Esophagus muscularis mucosa (tissue), 4 donors: ENCODE measurements around the gene CCDC167. TPM values are rescaled to one million over a fixed set of nuclear protein-coding genes. Genes with fewer than 3 reads are reported as not detected.

ENCODE experiments used
- DNase-seq: peaks from one replicate; pipeline ENCODE4 v3.0.0-alpha.2; 2017; ENCODE audit errors: extremely low spot score
- H3K27ac ChIP-seq, 4 donors: fragments of 200-600 bp; sonication (generic); replicated peaks in 1 of 4; 1 replicate in 3 of 4; 2 replicates in 1 of 4; pipeline ENCODE4 v1.5.1; 2016 to 2019; ENCODE audit warnings: mild to moderate bottlenecking in 1 of 4
- H3K27me3 ChIP-seq, 4 donors: fragments of 200-600 bp; sonication (generic); one replicate each; pipeline versions ENCODE4 v1.5.1 to v1.6.0; 2016 to 2019
- H3K36me3 ChIP-seq, 4 donors: fragments of 200-600 bp; sonication (generic); one replicate each; pipeline ENCODE4 v1.5.1; 2016 to 2019
- H3K4me1 ChIP-seq, 4 donors: fragments of 200-600 bp; sonication (generic); one replicate each; pipeline ENCODE4 v1.5.1; 2016 to 2019
- H3K4me3 ChIP-seq, 4 donors: fragments of 200-600 bp; sonication (generic); 1 replicate in 2 of 4; 2 replicates in 2 of 4; pipeline ENCODE4 v1.5.1; 2016 to 2019; ENCODE audit warnings: mild to moderate bottlenecking in 4 of 4, moderate library complexity in 1 of 4
- H3K9me3 ChIP-seq, 4 donors: fragments of 200-600 bp; sonication (generic); 1 replicate in 3 of 4; 2 replicates in 1 of 4; pipeline ENCODE4 v1.5.1; 2016 to 2019
- CTCF ChIP-seq, 3 experiments: fragments of 200-600 bp in 2 of 3; fragments of 450-650 bp in 1 of 3; sonication (generic) in 2 of 3; IDR thresholded peaks; one replicate each; pipeline ENCODE4 v1.5.1; 2017 to 2019; ENCODE audit warnings: antibody characterized with exemption in 3 of 3, mild to moderate bottlenecking in 2 of 3, moderate library complexity in 1 of 3
- EP300 ChIP-seq: sonication (generic); formaldehyde crosslinking; IDR thresholded peaks from one replicate; pipeline ENCODE4 v1.6.1; 2017; ENCODE audit warnings: antibody characterized with exemption
- POLR2A ChIP-seq: fragments of 450-650 bp; IDR thresholded peaks from one replicate; pipeline ENCODE4 v1.6.1; 2017; ENCODE audit warnings: antibody characterized with exemption, moderate library complexity, mild to moderate bottlenecking, low read depth
- POLR2AphosphoS5 ChIP-seq, 2 donors: sonication (generic); formaldehyde crosslinking; IDR thresholded peaks; one replicate each; pipeline ENCODE4 v1.6.1; 2017; ENCODE audit warnings: antibody characterized with exemption in 2 of 2
- WGBS: methylation state at CpG from one replicate; pipeline ENCODE4 v1.1.5; 2018; 5-methylcytosine and 5-hydroxymethylcytosine counted together
- intact Hi-C: fragments of 100-400 bp; cut with DNase I; formaldehyde crosslinking; loops from one replicate; pipeline ENCODE4 v1.15.1; 2023
- total RNA-seq, 4 donors: library from RNA; depleted of rRNA; stranded (reverse); fragments of >200 nt; gene quantifications; one replicate each; pipeline versions ENCODE4 v1.1.0 to v1.2.1, GENCODE V29; 2016

The CCDC167 gene
- total RNA-seq, 4 donors from 2014 or later: 11.1 to 19.1 (median 16.3) TPM

GRCh38 chr6:37490536-37491170 lies 9.0 kb downstream of the CCDC167 start:
- Histone ChIP-seq H3K9me3 (no peaks in the 10 kb centered on the region), H3K4me1 (peaks cover 18 to 35% (median 28%) of the 10 kb centered on the region in 4 donors), H3K36me3 (peaks cover 0 to 15% (median 0%) of the 10 kb centered on the region in 4 donors), H3K27me3 (no peaks in the 10 kb centered on the region), H3K27ac (no peak overlapping the region), H3K4me3 (no peak overlapping the region)
- DNase-seq: no peak
- intact Hi-C loops: loop anchor here (5.0 kb wide), 1 partner anchor 77 kb away; no protein-coding TSS in a partner anchor
- TF ChIP-seq POLR2AphosphoS5 (IDR thresholded peaks at IDR 0.05) (no peak), EP300 (no peak), CTCF (IDR thresholded peaks at IDR 0.05) (no peak), POLR2A (no peak)
- 81% methylated on average over 5 of the region's 9 CpGs for WGBS

- DNase-seq: no peak
- WGBS: 54% methylated on average over 10 of the region's 10 CpGs
- intact Hi-C loops: loop anchor here (5.0 kb wide), 1 partner anchor 77 kb away; no protein-coding TSS in a partner anchor
- Histone ChIP-seq H3K9me3 (no peaks in the 10 kb centered on the region), H3K36me3 (peaks cover 0 to 24% (median under 1%) of the 10 kb centered on the region in 4 donors), H3K4me3 (no peak overlapping the region), H3K27me3 (no peaks in the 10 kb centered on the region), H3K4me1 (peaks cover 18 to 35% (median 28%) of the 10 kb centered on the region in 4 donors), H3K27ac (no peak overlapping the region)
- TF ChIP-seq CTCF (IDR thresholded peaks at IDR 0.05): no peak
- TF ChIP-seq POLR2A: no peak
- no peak for TF ChIP-seq EP300
- no peak for TF ChIP-seq POLR2AphosphoS5 (IDR thresholded peaks at IDR 0.05)
These were observed 9.9 kb downstream of the CCDC167 start for GRCh38 chr6:37489697-37490336.

GRCh38 chr6:37488476-37488875 lies 11.2 kb downstream of the CCDC167 start:
- 56% methylated on average over 1 of the region's 1 CpG for WGBS
- no peaks in the 10 kb centered on the region for H3K27me3 ChIP-seq
- H3K4me1 ChIP-seq: peaks cover 17 to 44% (median 30%) of the 10 kb centered on the region in 4 donors
- H3K9me3 ChIP-seq: no peaks in the 10 kb centered on the region
- intact Hi-C loops: no loop called here
- TF ChIP-seq CTCF (IDR thresholded peaks at IDR 0.05) (no peak), POLR2A (no peak), EP300 (no peak), POLR2AphosphoS5 (IDR thresholded peaks at IDR 0.05) (no peak)
- no peak overlapping the region for H3K27ac ChIP-seq
- peaks cover 0 to 35% (median 7%) of the 10 kb centered on the region in 4 donors for H3K36me3 ChIP-seq
- H3K4me3 ChIP-seq: no peak overlapping the region
- DNase-seq: no peak

GRCh38 chr6:37487591-37488380 lies 11.9 kb downstream of the CCDC167 start:
- 85% methylated on average over 7 of the region's 9 CpGs for WGBS
- no peak for DNase-seq
- Histone ChIP-seq H3K4me3 (no peak overlapping the region), H3K27me3 (no peaks in the 10 kb centered on the region), H3K4me1 (peaks cover 10 to 40% (median 27%) of the 10 kb centered on the region in 4 donors), H3K36me3 (peaks cover 2 to 42% (median 14%) of the 10 kb centered on the region in 4 donors), H3K9me3 (no peaks in the 10 kb centered on the region), H3K27ac (no peak overlapping the region)
- TF ChIP-seq EP300 (no peak), POLR2AphosphoS5 (IDR thresholded peaks at IDR 0.05) (no peak)
- intact Hi-C loops: no loop called here
